HG03558 (cell line): Measurements from ENCODE around the gene ACSBG1.

Experiments used
- ATAC-seq: cut with Tn5 transposase; IDR thresholded peaks from one replicate; pipeline ENCODE4 v1.9.1; 2021; ENCODE audit warnings: moderate number of reproducible peaks; ENCODE audit not compliant: unreplicated experiment; ENCODE audit errors: extremely low read depth

The ACSBG1 gene

GRCh38 chr15:78224023-78224411 lies 10.3 kb downstream of the ACSBG1 start:
- ATAC-seq = no peak

DNA sequence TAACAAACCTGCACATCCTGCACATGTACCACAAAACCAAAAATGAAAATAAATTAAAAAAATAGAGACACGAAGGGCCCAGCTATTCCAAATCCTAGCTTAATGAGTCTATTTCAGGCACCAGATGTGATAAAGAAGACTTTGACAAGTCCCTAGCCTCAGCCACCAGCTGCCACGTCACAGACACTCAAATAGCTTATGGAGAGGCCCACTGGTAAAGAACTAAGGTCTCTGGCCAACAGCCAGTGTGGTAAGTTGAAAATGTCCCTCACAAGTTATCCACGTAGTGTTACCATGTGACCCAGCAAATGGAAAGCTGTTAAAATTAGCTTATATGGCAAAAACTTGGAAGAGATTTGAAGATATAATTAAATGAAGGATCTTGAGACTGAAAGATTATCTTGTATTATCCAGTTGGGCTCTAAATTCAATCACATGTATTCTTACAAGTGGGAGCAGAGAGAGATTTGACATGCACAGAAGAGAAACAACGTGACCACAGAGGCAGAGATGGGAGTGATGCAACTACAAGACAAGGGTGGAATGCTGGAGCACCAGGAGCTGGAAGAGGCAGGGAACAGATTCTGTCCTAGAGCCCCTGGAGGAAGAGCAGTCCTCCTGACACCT lies 10.9 kb downstream of the ACSBG1 start:
- ATAC-seq = no peak

DNA sequence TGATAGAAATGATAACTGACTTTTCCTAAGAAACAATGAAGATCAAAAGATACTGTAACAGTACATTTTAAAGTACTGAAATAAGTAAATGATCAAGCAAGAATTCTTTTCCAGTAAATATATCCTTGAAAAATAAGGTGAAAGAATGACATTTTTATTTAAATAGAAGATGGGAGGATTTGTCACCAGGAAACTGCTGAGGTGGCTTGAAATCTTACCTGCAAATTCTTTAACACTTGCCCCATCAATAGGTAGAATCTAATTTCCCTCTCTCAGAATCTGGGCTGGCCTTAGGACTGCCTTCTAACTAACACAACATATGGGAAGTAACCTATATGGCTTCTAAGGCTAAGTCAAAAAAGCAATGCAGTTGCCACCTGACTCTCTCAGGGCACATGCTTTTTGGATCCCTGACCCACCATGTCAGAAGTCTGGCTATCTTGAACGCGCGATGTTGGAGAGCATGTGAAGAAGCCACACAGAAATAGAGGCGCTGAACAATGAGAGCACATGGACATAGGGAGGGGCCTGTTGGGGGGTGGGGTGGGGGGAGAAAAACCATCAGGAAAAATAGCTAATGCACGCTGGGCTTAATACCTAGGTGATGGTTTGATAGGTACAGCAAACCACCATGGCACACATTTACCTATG lies 11.5 kb downstream of the ACSBG1 start:
- no peak for ATAC-seq

DNA sequence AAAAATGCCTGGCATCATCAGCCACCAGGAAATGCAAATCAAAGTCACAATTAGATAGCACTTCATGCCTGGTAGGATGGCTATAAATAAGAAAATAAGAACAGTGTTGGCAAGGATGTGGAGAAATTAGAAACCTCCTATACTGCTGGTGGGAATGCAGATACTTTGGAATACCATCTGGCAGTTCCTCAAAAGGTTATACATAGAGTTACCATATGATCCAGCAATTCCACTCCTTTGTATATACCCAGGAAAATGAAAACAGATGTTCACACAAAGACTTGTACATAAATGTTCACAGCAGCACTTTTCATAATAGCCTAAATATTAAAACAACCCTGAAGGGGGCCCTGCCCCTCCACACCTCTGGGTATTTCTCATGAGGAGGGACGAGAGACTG lies 13.7 kb downstream of the ACSBG1 start:
- ATAC-seq = no peak

GRCh38 chr15:78216276-78217104 lies 17.9 kb downstream of the ACSBG1 start:
- no peak for ATAC-seq

GRCh38 chr15:78213956-78214355 lies 20.4 kb downstream of the ACSBG1 start:
- ATAC-seq = no peak

DNA sequence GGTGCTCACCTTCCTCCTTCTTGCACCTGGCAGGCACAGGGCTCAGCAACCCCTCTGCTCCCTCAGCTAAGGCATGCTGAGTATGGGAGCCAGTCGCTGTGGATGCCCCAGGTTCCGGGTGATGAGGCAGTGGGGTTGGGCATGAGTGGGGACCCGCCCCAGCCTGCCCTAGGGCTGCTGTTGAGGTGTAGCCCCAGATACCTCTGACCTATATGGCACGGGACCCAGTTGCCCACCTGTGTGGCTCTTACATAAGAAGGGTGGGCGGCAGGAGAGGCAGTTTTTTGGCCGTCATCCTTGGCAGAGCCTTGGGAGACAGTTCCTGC lies 21.0 kb downstream of the ACSBG1 start:
- no peak for ATAC-seq

DNA sequence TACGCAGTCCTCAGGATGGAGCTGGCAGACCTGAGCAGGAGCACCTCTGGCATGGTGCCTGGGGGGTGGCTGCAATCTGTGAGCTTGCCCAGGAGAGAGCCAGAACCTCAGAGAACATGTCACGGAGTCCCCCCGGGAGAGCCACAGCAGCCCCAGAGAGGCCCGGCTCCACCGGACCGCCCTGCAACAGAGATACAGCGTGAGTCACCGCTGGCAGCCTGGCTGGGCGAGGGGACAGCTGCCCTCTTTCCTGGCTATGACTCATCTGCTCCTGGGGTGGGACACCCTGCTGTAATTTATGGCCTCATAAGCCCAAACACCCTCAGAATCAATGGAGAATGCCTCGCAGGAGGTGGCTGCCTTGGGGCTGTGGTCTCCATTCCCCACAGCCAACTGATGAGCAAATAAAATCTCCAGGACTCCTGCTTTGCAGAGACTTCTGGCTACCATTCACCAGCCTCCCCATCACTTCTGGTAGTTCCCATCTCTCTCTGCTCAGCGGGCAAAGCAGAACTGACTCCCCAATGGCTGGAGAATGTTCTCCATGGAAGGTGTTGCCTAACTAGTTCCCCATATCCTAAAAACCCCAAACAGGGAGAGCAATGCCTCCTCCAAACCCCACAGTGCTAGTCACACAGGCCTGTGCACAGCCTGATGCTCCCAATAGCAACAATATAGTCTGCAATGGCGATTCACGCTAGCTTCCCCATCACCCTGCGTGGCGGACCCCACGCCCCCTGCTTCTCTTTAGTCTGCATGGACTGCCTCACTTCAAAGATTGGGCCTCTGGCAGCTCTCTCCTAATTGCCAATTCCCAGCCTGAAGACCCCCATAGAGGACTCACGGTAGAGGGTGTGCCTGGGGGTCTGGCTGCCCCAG lies 21.6 kb downstream of the ACSBG1 start:
- no peak for ATAC-seq

- ATAC-seq = no peak
These were observed 22.4 kb downstream of the ACSBG1 start for GRCh38 chr15:78212008-78212407.

GRCh38 chr15:78211189-78211921 lies 23.0 kb downstream of the ACSBG1 start:
- no peak for ATAC-seq

DNA sequence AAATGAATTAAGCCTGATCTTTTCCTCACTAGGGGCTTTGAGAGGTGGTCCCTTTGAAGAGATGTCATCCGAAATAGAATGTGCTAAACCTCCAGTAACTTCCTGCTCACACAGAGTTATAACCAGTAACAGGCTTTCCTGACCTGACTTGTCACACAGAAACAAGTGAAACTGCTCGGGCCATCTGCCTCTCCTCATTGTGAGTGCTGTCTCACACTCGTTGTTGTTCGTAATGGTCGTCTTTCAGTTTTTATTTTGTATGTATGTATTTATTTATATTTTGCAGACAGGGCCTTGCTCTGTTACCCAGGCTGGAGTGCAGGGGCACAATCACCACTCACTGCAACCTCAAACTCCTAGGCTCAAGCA lies 24.0 kb downstream of the ACSBG1 start:
- ATAC-seq = no peak

DNA sequence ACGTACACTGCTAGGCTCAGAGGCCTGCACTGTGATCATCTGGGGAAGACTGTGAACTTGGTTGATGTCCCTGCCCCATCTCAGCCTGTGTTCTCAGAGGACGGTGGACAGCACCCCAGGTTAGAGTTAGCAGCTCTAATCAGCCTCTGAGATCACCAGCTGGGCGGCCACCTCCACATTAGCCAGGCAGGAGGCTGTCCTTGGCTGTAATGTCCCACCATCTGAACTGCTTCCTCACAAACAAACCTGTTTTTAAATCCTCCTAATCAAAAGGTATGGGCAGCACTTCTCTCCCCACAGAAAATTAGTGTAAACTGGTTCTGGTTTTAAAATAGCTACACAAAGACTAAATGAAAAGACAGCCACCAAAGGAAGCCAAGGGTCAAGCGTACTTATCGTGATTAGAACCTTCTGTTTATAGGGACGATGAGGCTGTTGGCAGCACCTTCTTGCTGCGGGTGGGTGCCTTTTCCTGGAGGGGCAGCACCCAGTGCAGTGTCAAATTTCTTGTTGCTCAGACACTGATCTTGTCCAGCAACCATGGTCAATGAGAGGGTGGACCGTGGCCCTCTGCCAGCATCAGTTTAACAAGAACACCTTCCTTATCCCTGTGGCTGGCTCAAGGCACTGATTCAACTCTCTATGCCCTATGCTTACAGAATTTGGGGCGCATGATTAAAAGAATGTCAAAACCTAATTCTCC lies 24.6 kb downstream of the ACSBG1 start:
- ATAC-seq = no peak

DNA sequence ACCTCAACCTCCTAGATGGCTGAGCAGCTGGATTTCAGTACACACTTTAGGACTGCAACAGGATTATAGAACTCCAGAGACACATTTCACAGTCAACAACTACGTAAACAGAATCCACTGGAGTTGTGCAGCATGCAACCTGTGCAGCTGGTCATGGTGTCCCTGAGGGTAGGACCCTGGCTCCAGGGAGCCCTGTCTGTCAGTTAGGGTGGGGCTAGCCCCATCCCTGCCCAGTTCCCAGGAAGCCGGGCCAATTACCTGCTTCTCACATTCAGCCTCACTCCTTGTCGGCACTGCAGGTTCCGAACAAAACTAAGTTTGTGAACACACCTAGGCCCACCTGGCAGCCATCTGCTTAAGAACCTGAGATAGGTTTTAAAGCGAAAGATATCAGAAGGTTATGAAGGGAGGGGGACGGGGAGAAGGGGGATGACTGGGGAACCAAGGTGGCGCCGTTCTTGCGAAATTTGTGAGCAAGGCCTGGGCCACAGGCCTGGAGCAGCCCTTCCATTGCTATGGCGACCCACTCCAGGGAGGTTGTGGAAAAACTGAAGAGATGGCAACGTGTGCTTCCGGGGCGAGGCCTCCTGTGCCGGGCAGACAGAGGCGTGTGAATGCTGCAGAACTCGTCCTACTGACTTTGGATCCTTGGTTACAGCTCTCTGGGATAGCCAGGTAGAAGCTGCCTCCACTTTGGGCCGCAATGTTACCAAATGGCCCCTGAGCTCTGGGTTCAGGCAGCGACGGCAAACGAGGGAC lies 25.3 kb downstream of the ACSBG1 start:
- ATAC-seq = no peak

- no peak for ATAC-seq
These were observed 26.0 kb downstream of the ACSBG1 start for GRCh38 chr15:78208341-78208844.

GRCh38 chr15:78207641-78208340 lies 26.6 kb downstream of the ACSBG1 start:
- ATAC-seq = no peak

- no peak for ATAC-seq
These were observed 27.3 kb downstream of the ACSBG1 start for GRCh38 chr15:78207110-78207458.

GRCh38 chr15:78206326-78207109 lies 27.8 kb downstream of the ACSBG1 start:
- ATAC-seq = no peak
